Glutamatergic neuron (in vitro differentiated cells): Measurements from ENCODE around the gene AQP2. TPM values are rescaled to one million over a fixed set of nuclear protein-coding genes. Genes with fewer than 3 reads are reported as not detected.

Experiments used
- DNase-seq: peaks from one replicate; pipeline ENCODE4 v3.0.0; 2022
- H3K27ac Mint-ChIP-seq: one replicate; pipeline ENCODE4 v1.8.0; 2020; ENCODE audit warnings: mild to moderate bottlenecking, mixed read lengths, inconsistent platforms; ENCODE audit not compliant: unreplicated experiment
- H3K27me3 Mint-ChIP-seq: one replicate; pipeline ENCODE4 v1.8.0; 2020; ENCODE audit warnings: mild to moderate bottlenecking, moderate library complexity, mixed read lengths, inconsistent platforms; ENCODE audit not compliant: unreplicated experiment
- H3K36me3 Mint-ChIP-seq: one replicate; pipeline ENCODE4 v1.8.0; 2020; ENCODE audit warnings: mild to moderate bottlenecking, mixed read lengths, inconsistent platforms; ENCODE audit not compliant: unreplicated experiment
- H3K4me1 Mint-ChIP-seq: one replicate; pipeline ENCODE4 v1.8.0; 2020; ENCODE audit warnings: mild to moderate bottlenecking, low read depth, mixed read lengths, inconsistent platforms; ENCODE audit not compliant: unreplicated experiment
- H3K4me3 Mint-ChIP-seq: one replicate; pipeline ENCODE4 v1.8.0; 2020; ENCODE audit warnings: mild to moderate bottlenecking, mixed read lengths, inconsistent platforms; ENCODE audit not compliant: unreplicated experiment
- H3K9me3 Mint-ChIP-seq: one replicate; pipeline ENCODE4 v1.8.0; 2020; ENCODE audit warnings: mild to moderate bottlenecking, moderate library complexity, mixed read lengths, inconsistent platforms; ENCODE audit not compliant: unreplicated experiment
- total RNA-seq: library from RNA; stranded (reverse); fragmentation: NEBNext Ultra II Directional; extraction: Animal tissue kit (Norgen Biotek cat#: 25700); gene quantifications from one replicate; pipeline ENCODE4 v1.2.1, GENCODE V29; 2021; ENCODE audit not compliant: unreplicated experiment
- TF ChIP-seq, protein P1 (sequence below): fragments of 200-600 bp; sonication (generic); IDR thresholded peaks from one replicate; pipeline ENCODE4 v1.5.0; 2021; ENCODE audit not compliant: partially characterized antibody, unreplicated experiment

Gene AQP2
- total RNA-seq, 1 donor from 2014 or later, result not detected

- H3K9me3 Mint-ChIP-seq, result peaks cover 4% of the 10 kb centered on the region
- H3K4me3 Mint-ChIP-seq, result peak overlapping the region; percentile 53
- no peak for DNase-seq
- TF ChIP-seq, protein P1, sequence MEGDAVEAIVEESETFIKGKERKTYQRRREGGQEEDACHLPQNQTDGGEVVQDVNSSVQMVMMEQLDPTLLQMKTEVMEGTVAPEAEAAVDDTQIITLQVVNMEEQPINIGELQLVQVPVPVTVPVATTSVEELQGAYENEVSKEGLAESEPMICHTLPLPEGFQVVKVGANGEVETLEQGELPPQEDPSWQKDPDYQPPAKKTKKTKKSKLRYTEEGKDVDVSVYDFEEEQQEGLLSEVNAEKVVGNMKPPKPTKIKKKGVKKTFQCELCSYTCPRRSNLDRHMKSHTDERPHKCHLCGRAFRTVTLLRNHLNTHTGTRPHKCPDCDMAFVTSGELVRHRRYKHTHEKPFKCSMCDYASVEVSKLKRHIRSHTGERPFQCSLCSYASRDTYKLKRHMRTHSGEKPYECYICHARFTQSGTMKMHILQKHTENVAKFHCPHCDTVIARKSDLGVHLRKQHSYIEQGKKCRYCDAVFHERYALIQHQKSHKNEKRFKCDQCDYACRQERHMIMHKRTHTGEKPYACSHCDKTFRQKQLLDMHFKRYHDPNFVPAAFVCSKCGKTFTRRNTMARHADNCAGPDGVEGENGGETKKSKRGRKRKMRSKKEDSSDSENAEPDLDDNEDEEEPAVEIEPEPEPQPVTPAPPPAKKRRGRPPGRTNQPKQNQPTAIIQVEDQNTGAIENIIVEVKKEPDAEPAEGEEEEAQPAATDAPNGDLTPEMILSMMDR, result no peak
- peaks cover 2% of the 10 kb centered on the region for H3K27me3 Mint-ChIP-seq
- peak overlapping the region; percentile 88 for H3K27ac Mint-ChIP-seq
- no peaks in the 10 kb centered on the region for H3K36me3 Mint-ChIP-seq
- H3K4me1 Mint-ChIP-seq, result peaks cover 29% of the 10 kb centered on the region
These were observed 56.4 kb downstream of the AQP2 start for GRCh38 chr12:50006754-50007442.

Other genes with a start within 250 kb of the AQP2 start
- gene FMNL3, start 243.3 kb upstream of the AQP2 start, total RNA-seq, result 13.7 TPM
- 278 TPM for gene TMBIM6, start 209.2 kb upstream of the AQP2 start, total RNA-seq
- gene NCKAP5L, start 122.3 kb upstream of the AQP2 start, total RNA-seq, result 64.3 TPM
- gene BCDIN3D, start 107.6 kb upstream of the AQP2 start, total RNA-seq, result 5.9 TPM
- 3.5 TPM for gene FAIM2, start 46.8 kb upstream of the AQP2 start, total RNA-seq
- not detected for gene AQP5, start 11.1 kb downstream of the AQP2 start, total RNA-seq
- 0.37 TPM for gene AQP6, start 22.2 kb downstream of the AQP2 start, total RNA-seq
- gene RACGAP1, start 74.8 kb downstream of the AQP2 start, total RNA-seq, result 47.1 TPM
- gene ASIC1, start 106.9 kb downstream of the AQP2 start, total RNA-seq, result 451 TPM
- 152 TPM for gene SMARCD1, start 134.6 kb downstream of the AQP2 start, total RNA-seq
- gene GPD1, start 153.3 kb downstream of the AQP2 start, total RNA-seq, result 0.81 TPM
- 23.3 TPM for gene COX14, start 161.5 kb downstream of the AQP2 start, total RNA-seq
- 125 TPM for gene CERS5, start 216.6 kb downstream of the AQP2 start, total RNA-seq